BJ (cell line): Measurements from ENCODE around the gene GOLM1. TPM values are rescaled to one million over a fixed set of nuclear protein-coding genes. Genes with fewer than 3 reads are reported as not detected.

Experiments used
- CTCF ChIA-PET: fragments of 350-600 bp; formaldehyde crosslinking; extraction: SDS; loops from one replicate; lab custom pipeline; 2021; ENCODE audit warnings: antibody characterized with exemption, inconsistent platforms; lab: Yijun Ruan, JAX
- POLR2A ChIA-PET: fragments of 300-600 bp; sonication (Branson Sonifier 250); formaldehyde crosslinking; extraction: SDS; loops from one replicate; lab custom pipeline; 2021; ENCODE audit warnings: antibody characterized with exemption; lab: Charles Lee
- DNase-seq: peaks from one replicate; pipeline ENCODE4 v3.0.0-alpha.2; 2011; ENCODE audit warnings: low read depth
- H3K27me3 ChIP-seq: 2 replicates; pipeline ENCODE4 v1.6.0; 2011; ENCODE audit warnings: low read length; ENCODE audit not compliant: control insufficient read depth, insufficient read depth
- H3K36me3 ChIP-seq: 2 replicates; pipeline ENCODE4 v1.5.1; 2011; ENCODE audit warnings: low read length; ENCODE audit not compliant: control insufficient read depth, insufficient read depth
- H3K4me3 ChIP-seq: 2 replicates; pipeline ENCODE4 v1.5.1; 2011; ENCODE audit warnings: low read depth, mild to moderate bottlenecking, control low read depth, low read length
- CTCF ChIP-seq: IDR thresholded peaks from 2 replicates; pipeline ENCODE4 v1.5.1; 2011; ENCODE audit warnings: low read depth, mild to moderate bottlenecking, control low read depth, inconsistent platforms, low read length, moderate library complexity; ENCODE audit not compliant: insufficient read depth
- polyA plus RNA-seq: library from polyadenylated mRNA; depleted of rRNA; stranded (reverse); fragments of >200 nt; gene quantifications from 2 replicates; pipeline ENCODE4 v1.2.3, GENCODE V29; 2011

The GOLM1 gene
- polyA plus RNA-seq, 1 experiment = 34.7 TPM

GRCh38 chr9:86043586-86043985, 55.8 kb downstream of the GOLM1 start:
- no peaks in the 10 kb centered on the region for H3K27me3 ChIP-seq
- no peak for TF ChIP-seq CTCF
- H3K4me3 ChIP-seq = no peak overlapping the region
- peaks cover 2% of the 10 kb centered on the region for H3K36me3 ChIP-seq
- no peak for DNase-seq
- POLR2A ChIA-PET = no interaction called here
- CTCF ChIA-PET = no interaction called here

- CTCF ChIA-PET = no interaction called here
- POLR2A ChIA-PET = no interaction called here
- Histone ChIP-seq H3K4me3 (no peak overlapping the region), H3K27me3 (no peaks in the 10 kb centered on the region), H3K36me3 (peaks cover 2% of the 10 kb centered on the region)
- no peak for TF ChIP-seq CTCF
- no peak for DNase-seq
These were observed 57.0 kb downstream of the GOLM1 start for GRCh38 chr9:86042199-86042978.

GRCh38 chr9:86041311-86041741, 58.0 kb downstream of the GOLM1 start:
- ChIA-PET CTCF (interaction anchor here (0.8 kb wide), 1 partner anchor 15 kb away, joined by 3 read pairs; no protein-coding TSS in a partner anchor), POLR2A (no interaction called here)
- DNase-seq = no peak
- H3K27me3 ChIP-seq = no peaks in the 10 kb centered on the region
- no peak for TF ChIP-seq CTCF
- H3K4me3 ChIP-seq = no peak overlapping the region
- H3K36me3 ChIP-seq = peaks cover 2% of the 10 kb centered on the region

GRCh38 chr9:86040861-86041155, 58.5 kb downstream of the GOLM1 start:
- TF ChIP-seq CTCF = no peak
- CTCF ChIA-PET = no interaction called here
- DNase-seq = no peak
- Histone ChIP-seq H3K27me3 (no peaks in the 10 kb centered on the region), H3K36me3 (peaks cover 5% of the 10 kb centered on the region), H3K4me3 (no peak overlapping the region)
- POLR2A ChIA-PET = no interaction called here

- CTCF ChIA-PET = no interaction called here
- no peak for DNase-seq
- no peak for TF ChIP-seq CTCF
- H3K27me3 ChIP-seq = no peaks in the 10 kb centered on the region
- POLR2A ChIA-PET = no interaction called here
- H3K36me3 ChIP-seq = peaks cover 5% of the 10 kb centered on the region
- H3K4me3 ChIP-seq = no peak overlapping the region
These were observed 59.1 kb downstream of the GOLM1 start for GRCh38 chr9:86039991-86040860.
